ENCODE data around the gene GNPTG.
A peak's percentile ranks its signal among the peaks of the same experiment; 100 is the strongest.

Gene GNPTG

GRCh38 chr16:1351582-1352362, at the start of gene GNPTG, which contains the start of gene TSR3:
Gene GNPTG (plus strand): TSS chr16:1351931. CDS start chr16:1351966, 35 bp downstream.
Gene TSR3 (minus strand): TSS chr16:1351878. CDS start chr16:1351804, 74 bp downstream.
- peak; percentile 95 for DNase-seq (ENCODE audit: low spot score)

GRCh38 chr16:1305823-1306222, 45.9 kb upstream of the GNPTG start:
- DNase-seq (ENCODE audit: low spot score) = no peak

GRCh38 chr16:1306334-1306733, 45.4 kb upstream of the GNPTG start:
- DNase-seq (ENCODE audit: low spot score) = no peak

GRCh38 chr16:1308036-1308976, 43.4 kb upstream of the GNPTG start:
- no peak for DNase-seq (ENCODE audit: low spot score)

- peak; percentile 97 for DNase-seq (ENCODE audit: low spot score)
Measured at GRCh38 chr16:1308977-1309885, 42.5 kb upstream of the GNPTG start, which contains the start of gene UBE2I. Gene UBE2I (plus strand): TSS chr16:1309636. CDS start chr16:1314031, 4,395 bp downstream.

GRCh38 chr16:1309888-1310831, 41.6 kb upstream of the GNPTG start:
- peak; percentile 59 for DNase-seq (ENCODE audit: low spot score)

- DNase-seq (ENCODE audit: low spot score) = no peak
Measured at GRCh38 chr16:1310832-1311200, 40.9 kb upstream of the GNPTG start.

GRCh38 chr16:1311212-1311737, 40.5 kb upstream of the GNPTG start:
- DNase-seq (ENCODE audit: low spot score) = no peak

GRCh38 chr16:1311738-1312466, 39.8 kb upstream of the GNPTG start:
- DNase-seq (ENCODE audit: low spot score) = peak; percentile 50

GRCh38 chr16:1312467-1312816, 39.3 kb upstream of the GNPTG start:
- no peak for DNase-seq (ENCODE audit: low spot score)

- DNase-seq (ENCODE audit: low spot score) = no peak
Measured at GRCh38 chr16:1312903-1313302, 38.8 kb upstream of the GNPTG start.

GRCh38 chr16:1313721-1314369, 37.9 kb upstream of the GNPTG start:
- no peak for DNase-seq (ENCODE audit: low spot score)

- DNase-seq (ENCODE audit: low spot score) = no peak
Measured at GRCh38 chr16:1314399-1315068, 37.2 kb upstream of the GNPTG start.

GRCh38 chr16:1315081-1316032, 36.4 kb upstream of the GNPTG start:
- no peak for DNase-seq (ENCODE audit: low spot score)

GRCh38 chr16:1316033-1316405, 35.7 kb upstream of the GNPTG start:
- no peak for DNase-seq (ENCODE audit: low spot score)

GRCh38 chr16:1317479-1318267, 34.1 kb upstream of the GNPTG start:
- no peak for DNase-seq (ENCODE audit: low spot score)

- DNase-seq (ENCODE audit: low spot score) = no peak
Measured at GRCh38 chr16:1318268-1318545, 33.5 kb upstream of the GNPTG start.

Measured in AG20443 (cell line).